GM18951 (cell line): ENCODE measurements around the gene ABHD17A.

ENCODE experiments used
- POLR2A ChIP-seq: IDR thresholded peaks from 4 replicates; pipeline ENCODE4 v1.6.1; 2011; ENCODE audit warnings: mild to moderate bottlenecking; ENCODE audit not compliant: insufficient read length, insufficient read depth; ENCODE audit errors: extremely low read depth
- in situ Hi-C: fragments of 300-500 bp; cut with MboI; formaldehyde crosslinking; loops from one replicate; pipeline ENCODE4 v1.12.0; 2022; ENCODE audit warnings: low sequenced_read_pairs, mixed read lengths, inconsistent platforms; ENCODE audit not compliant: unreplicated experiment

Gene ABHD17A

DNA sequence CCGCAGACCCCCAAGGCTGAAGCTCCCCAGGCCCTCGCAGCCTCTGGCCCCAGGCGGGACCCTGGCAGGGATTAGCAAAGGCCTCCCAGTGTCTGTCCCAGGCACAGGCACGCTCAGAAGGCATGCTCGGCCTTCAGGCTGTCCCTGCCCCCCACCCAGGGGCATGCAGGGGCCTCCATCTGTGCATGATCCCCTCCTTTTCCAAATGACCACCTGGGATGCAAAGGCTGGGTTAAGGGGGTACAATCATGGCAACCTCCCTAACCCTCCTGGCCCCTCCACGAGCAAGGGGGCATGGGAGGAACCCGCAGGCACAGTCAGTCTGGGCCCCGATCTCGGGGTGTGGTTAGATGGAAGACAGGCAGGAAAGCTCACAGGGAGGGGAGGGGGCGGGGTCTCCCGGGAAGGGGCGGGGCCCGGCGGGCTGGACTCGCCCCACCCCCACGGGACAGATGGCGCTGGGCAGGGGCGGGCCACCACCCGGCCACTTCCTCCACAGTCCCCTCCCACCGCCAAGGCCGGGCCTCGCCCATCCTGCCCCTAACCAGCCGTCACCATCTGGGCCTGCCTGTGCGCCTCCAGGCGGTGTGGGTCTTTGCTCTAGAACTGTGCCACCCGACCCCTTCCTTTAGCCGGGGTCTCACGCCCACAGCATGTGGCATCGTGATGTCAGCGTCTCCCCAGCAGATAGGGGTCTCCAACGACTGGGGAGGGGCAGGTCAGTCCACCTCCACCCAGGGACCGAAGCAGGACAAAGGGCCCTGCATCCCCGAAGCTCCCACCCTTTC, 30.1 kb downstream of the ABHD17A start:
- in situ Hi-C loops, result no loop called here
- TF ChIP-seq POLR2A, result peak; percentile 76

DNA sequence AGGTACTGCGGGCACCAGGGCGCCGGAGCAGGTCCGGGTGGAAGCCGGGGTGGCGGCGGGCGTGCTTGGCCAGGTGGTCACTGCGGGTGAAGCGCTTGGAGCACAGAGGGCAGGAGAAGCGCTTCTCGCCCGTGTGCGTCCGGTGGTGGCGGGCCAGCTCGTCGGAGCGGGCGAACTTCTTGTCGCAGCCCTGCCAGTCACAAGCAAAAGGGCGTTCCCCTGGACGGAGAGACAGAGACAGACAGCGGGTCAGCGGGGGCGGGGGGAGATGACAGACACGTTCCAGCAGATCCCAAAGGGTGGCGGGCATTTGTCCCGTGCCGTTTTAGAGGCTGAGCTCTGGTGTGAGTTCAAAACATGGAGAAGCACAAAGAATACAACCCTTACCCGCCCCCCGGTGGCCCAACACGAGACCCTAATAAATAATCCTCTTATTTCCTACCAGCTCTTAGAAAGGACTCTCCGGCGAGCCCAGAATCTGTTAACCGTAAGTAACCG, 30.7 kb downstream of the ABHD17A start:
- in situ Hi-C loops, result no loop called here
- no peak for TF ChIP-seq POLR2A

DNA sequence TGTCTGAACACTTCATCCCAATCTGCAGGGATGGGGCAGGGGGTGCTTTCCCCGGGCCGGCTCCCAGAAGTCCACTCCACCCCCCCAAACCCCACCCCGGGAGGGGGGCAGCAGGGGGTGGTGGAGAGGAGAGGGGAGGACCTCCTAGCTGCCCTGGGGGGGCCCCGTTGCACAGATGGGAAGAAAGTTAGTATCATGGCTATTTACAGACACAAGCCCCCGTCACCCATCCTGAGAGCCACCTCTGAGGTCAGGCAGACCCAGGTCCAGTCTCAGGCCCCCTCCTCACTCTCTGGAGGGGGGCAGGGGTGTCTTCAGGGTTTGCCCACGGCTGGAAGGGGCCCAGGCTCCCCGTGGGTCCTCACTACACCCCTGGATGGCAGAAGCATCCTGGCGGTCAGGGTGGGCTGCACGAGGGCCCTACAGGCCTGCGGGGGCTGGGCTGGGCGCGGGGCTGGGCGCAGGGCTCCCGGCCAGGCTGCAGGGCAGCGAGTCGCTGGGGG, 31.2 kb downstream of the ABHD17A start:
- in situ Hi-C loops, result no loop called here
- no peak for TF ChIP-seq POLR2A

DNA sequence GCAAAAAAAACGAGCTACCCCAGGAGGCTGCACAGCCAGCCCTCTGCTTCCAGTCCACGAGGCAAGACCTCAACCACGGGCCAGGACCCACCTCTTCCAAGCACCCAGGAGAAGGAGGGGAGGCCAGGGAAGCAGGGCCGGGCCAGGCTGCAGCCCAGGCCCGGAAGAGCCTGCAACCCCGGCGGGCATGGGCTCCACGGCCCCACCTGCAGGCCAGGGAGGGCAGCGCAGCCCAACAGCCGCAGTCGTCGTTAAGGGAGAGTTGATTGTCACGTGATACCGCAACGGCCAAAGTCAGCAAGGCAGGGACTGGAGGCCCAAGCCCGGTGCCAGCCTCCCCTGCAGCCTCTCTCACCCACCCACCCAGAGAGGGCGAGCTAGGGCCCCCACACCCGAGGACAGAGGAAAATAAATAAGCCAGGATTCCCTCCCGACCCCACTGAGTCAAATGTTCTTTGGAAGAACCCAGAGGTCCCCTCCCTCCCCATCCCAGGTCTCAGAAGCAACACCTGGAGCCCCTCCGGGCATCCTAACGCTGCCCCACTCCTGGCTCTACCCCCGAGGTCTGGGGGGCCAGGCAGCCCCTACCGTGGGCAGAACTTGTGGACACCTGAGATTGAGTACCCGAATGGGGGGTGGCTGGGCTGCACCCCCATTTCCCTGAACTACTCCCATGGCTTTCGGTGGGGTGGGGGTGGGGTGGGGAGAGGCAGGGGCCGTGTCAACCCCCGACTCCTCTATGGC, 31.8 kb downstream of the ABHD17A start:
- TF ChIP-seq POLR2A, result no peak
- in situ Hi-C loops, result no loop called here

DNA sequence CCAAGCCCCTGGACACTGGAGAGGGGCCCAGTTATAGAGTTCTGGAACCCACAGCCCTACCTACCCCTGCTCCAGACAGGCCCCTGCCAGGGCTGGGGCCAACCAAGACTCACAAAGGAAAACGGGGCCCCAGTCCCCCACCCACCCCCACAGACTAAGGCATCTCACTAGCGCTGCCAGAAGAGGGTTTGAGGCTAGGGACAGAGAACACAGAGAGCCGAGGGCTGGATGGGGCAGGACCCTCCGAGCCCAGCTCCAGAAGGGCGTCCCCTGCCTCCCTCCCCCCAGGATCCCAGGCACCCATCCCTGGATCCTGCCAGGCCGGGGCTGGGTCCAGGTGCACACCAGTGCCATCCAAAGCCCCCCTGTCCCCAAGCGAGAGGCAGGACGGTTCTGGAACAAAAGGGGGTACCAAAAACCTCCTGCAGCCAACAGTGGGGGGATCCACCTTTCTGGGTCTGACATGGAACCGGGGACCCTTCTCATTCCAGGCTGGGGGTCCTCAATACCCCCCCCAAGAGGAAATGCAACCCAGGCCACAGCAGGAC, 32.6 kb downstream of the ABHD17A start:
- in situ Hi-C loops, result no loop called here
- TF ChIP-seq POLR2A, result no peak

DNA sequence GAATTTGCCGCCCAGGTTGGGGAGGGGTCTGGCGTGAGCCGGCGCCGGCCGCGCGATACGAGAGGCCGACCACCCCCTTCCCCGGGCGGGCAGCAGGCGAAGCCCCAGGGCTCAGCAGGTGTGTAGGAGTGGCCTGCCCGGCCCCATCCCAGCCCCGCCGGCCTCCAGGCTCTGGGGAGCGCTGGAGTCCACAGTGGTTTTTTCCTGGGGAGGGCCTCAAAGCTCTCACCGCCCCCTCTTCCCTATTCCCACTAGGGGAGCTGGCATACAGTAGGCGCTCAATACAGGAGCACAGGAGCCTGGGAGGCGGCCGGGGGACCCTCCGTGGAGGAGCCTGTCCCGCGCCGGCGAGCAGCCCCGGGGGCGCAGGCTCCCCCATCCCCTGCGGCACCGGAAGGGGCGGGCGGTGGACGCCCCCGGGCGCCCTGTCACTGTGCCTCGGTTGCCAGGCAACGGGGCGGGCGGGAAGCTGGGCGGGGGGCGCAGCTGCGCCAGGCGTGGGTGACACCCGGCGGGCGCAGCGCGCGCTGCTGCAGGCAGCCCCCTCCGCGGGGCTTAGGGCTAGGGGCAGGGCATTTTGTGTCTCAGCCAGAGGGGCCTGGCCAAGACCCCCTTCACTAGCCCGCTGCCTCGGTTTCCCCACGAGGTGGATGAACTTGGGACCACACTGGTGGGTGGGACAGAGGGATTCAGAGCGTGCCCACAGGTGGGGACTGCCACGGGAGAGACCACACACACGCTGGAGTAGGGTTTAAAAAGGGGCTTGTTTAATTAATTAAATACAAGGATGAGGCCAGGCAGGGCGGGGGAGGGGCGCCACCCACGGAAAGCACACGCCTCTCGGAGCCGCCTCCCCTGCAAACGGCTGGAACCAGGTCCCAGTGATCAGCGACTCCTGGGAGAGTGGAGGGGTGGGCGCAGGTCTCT, 33.4 kb downstream of the ABHD17A start:
- TF ChIP-seq POLR2A, result no peak
- in situ Hi-C loops, result no loop called here

DNA sequence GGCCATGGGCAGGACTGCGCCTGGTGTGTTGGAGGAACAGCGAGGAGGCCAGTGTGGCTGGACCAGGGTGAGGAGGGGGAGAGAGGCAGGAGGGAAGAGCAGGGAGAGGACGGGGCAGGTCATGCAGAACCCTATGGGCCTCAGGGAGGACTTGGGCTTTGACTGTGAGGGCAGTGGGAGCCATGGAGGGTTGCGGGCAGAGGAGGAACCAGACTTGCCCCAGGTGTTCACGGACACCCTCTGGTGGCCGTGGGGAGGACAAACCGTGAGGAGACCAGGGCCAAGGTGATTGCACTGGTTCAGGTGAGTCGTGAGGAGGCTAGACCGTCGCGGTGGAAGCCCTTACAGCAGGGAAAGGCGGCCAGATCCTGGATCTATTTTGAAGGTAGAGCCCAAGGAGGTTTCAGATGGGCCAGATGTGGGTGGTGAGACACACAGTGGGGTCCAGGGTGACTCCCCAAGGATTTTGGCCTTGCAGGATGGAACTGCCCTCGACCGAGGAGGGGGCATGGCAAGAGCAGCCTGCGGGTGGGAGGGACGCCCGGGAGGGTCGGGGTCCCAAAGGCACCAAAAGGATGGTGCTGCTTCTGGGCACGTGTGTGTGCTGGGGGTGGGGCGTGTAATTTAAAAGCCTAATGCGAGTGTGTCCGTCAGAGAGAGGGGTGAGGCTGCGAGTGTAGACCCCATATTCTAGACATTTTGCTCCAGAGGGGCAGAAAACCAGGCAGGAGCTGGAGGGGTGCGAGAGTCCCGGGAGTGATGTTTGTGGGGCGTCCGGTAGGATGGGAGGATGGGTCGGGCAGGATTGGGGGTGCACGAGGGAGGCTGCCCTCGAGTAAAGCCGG, 34.3 kb downstream of the ABHD17A start:
- no peak for TF ChIP-seq POLR2A
- in situ Hi-C loops, result no loop called here

DNA sequence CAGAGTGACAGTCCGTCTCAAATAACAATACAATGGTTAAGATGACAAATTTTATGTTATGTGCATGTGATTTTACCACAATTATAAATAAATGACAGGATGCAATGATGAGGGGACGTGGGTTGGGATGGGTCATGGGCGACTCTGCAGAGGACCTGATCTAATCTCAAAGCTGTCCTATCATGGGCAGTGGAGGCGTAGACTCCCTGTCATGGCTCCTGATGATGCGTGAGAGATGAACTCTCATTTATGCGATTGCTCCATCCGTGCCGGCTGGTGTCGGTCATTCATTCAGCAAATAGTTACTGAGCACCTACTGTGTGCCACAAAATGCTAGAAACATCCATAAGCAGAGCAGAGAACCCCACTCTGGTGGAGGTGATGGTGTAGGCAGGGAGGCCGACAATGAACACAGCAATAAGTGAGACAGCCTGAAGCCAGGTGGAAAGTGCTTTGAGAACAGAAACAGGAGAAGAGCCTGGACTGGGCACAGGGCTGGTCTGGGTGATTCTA, 35.4 kb downstream of the ABHD17A start:
- in situ Hi-C loops, result no loop called here

DNA sequence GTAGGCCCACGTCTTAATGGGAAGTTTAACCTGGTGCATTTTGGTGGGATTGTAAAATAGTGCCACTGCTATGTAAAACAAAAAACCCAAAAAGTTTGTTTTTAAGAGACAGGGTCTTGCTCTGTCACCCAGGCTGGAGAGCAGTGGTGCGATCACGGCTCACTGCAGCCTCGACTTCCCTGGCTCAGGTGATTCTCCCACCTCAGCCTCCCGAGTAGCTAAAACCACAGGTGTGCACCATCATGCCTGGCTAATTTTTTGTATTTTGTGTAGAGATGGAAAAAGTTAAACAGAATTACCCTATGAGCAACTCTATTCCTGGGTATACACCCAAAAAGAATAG, 36.2 kb downstream of the ABHD17A start:
- TF ChIP-seq POLR2A, result no peak
- in situ Hi-C loops, result no loop called here

More for the DNA sequence above, 35.4 kb downstream of the ABHD17A start:
- no peak for TF ChIP-seq POLR2A

DNA sequence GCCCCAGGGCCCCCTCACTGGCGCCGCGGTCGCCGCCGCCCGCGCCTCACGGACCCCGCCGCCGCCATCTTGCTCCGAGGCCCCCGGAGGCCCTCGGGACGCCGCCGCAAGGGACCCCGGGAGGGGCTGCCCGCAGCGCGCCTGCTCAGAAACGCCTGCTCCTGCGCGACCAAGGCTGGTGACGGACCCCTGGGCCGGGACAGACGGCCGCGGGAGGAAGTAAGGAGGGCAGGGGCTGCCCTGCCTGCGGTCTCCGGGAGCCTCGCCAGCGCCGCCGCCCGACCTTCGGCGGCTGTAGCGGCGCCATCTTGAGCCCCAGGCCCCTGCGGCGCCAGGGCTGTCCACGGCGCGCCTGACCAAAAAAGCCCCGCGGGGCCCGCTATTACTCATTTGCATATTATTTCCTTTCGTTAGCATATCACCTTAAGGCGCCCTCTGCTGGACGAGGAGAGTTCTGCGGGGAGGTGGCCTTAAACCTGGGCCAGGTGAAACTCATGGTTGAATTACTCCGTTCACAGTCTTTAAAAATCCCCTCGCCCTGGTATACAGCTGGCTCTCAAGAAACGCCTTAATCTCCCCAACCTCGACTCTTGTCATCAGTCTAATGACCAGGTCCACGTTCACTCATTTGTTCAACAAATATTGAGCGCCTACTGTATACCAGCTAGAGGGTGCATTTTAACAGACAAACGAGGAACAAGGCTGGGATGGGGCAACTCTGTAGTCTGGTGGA, 36.7 kb downstream of the ABHD17A start, which contains the start of gene REXO1:
REXO1 (minus strand) TSS at position 85 of the 733 bp plus-strand sequence. CDS start 125 bp downstream, outside the sequence.
- in situ Hi-C loops, result no loop called here
- peak; percentile 80 for TF ChIP-seq POLR2A

DNA sequence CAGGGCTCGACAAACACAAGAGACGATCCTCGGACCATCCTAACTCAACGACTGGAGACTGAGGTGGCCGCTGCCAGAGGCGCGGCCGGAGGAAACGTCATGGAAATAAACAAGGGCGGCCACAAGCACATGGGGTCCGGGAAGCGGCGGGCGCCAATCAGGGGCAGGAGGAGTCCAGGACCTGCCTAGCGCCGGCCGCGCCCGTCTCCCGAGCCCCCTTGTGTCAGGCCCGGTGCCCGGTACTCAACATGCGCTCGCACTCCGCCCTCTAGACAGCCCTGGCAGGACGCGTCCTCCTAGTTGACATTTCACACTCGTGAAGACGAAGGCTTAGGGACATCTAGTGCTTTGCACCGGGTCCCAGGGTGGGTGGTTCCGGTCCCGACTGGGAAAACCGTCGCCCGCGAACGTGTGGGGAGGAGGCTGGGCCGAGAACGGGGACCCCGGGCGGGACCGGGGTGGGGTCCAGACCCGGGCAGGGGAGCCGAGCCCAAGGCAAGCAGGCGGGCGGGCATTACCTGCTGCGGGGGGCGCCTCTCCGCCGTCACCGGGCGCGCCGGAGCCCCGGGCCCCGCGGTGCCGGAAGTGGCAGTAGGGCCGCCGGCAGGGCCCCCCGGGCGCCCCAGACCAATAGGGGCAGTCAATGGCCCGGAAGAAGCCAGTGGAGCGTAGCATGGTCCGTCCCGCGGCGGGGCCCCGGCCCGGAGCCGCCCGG, 37.5 kb downstream of the ABHD17A start:
- in situ Hi-C loops, result no loop called here
- no peak for TF ChIP-seq POLR2A

DNA sequence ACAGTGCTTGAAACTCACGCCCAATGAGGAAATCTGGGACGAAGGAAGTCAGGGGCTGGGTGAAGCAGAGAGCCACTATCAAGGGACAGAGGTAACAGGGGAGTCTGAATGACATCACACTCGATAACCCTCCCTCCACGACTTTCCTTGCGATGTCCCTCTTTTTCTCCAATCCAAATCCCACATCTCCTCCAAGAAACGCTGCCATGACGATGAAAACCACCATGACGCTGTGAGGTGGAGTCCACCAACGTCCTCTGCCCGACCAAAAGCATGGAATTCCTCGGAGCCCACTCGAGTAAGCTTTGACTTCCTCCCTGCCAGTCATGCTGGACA, 38.0 kb downstream of the ABHD17A start:
- TF ChIP-seq POLR2A, result no peak
- in situ Hi-C loops, result no loop called here
